HUDEP-2 (cell line): ENCODE results near the gene PTGER2.

Experiments used
- DNase-seq, 76 experiments: peaks; one replicate each; lab custom pipeline; 2025; ENCODE audit not compliant: unreplicated experiment in 76 of 76; lab: John Stamatoyannopoulos, UW

The PTGER2 gene

GRCh38 chr14:52365071-52365470 is 51.0 kb downstream of the PTGER2 start:
- DNase-seq, result no peak

DNA sequence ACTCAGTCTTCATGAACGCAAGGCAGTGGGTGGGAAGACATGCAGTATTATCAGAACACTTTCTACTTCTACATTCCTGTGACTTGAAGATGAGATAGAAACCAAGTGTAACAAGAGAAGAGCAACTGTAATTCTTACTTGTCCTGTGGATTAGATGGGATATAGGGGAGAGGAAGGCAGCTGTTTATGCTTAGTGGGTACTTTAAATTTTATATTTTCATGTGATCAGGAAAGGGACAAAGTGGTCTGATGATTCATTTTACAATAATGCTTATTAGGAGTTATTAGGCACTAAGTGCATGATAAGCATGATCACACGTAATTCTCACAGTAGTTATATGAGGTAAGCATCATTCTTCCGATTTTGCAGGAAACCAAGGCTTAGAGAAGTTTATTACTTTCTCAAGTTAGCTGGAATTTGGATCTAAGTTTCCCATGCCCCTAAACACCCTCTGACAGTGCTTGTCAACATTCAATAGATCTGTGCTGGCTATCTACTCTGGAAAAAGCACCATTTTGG is 52.7 kb downstream of the PTGER2 start:
- no peak for DNase-seq

DNA sequence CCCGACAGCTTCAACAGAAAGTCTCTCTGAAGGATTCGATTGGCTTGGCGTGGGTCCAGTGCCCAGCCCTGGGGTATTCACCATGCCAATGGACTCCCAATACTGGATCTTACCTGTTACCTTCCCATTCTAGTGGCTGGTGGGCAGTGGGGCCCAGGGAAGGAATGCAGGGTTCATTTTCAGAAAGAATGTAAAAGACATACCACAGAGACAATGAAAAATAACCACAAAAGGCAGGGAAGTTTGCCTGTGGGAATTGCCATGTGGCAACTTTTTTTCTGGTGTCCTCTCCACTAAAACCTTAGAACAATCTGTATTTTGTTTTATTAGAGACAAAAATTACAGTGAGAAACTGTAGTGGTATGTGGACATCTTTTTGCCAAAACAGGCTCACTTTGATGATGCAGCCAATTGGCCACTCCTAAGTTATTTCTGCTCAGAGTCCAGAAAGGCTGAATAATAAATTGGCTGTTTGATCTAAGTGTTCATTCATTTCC is 55.2 kb downstream of the PTGER2 start:
- no peak for DNase-seq

DNA sequence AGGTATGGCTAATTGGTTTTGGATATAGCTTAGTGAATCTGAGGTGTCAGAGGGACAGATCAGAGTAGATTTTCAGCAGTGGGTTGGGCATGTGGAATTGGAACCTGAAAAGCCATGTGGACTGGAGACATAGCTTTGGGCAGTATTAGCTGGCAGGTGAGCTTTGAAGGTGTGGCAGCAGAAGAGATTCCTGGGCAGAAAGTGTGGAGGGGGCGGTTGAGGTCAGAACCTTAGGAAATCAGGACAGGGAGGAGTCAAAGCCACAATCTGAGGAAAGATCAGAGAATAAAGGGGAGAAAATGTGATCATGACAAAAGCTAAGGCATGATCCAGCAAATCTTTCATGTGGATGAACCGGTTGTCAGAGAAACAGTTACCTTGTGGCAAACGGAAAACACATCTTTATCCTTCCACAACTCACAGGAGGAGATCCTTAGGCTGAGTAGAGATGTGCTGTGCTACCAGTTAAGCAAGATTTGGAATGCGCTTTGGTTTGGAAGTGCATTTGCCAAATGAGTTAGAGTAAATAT is 56.4 kb downstream of the PTGER2 start:
- DNase-seq, result no peak

DNA sequence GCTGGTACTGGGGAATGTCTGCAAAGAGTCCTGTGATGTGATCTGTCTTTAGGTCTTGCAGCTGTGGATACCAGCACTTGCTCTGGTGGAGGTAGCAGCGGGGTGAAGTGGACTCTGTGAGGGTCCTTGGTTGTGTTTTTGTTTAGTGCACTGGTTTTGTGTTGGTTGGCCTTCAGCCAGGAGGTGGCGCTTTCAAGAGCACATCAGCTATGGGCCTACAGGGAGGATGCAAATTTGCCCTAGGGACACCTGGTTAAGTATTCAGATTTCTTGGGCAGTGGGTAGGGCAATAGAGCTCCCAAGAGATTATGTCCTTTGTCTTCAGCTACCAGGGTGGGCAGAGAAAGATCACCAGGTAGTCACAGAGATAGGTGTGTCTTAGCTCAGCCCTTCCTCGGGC is 63.8 kb downstream of the PTGER2 start:
- DNase-seq, result peak in 1 of 76 experiments; percentile 1
